Gastrocnemius medialis (tissue), 4 donors: ENCODE measurements around the gene KCNC3. TPM values are rescaled to one million over a fixed set of nuclear protein-coding genes. Genes with fewer than 3 reads are reported as not detected.

ENCODE experiments used
- ATAC-seq, 2 donors: fragments of 150-250 bp; one replicate each; pipeline ENCODE4 v1.9.1; 2016
- DNase-seq, 2 donors: peaks; one replicate each; pipeline ENCODE4 v3.0.0-alpha.2; 2019
- H3K27ac ChIP-seq, 4 donors: fragments of 200-600 bp; sonication (generic); 1 replicate in 1 of 4; 2 replicates in 3 of 4; pipeline ENCODE4 v1.5.1; 2016 to 2018; ENCODE audit warnings: mild to moderate bottlenecking in 2 of 4, moderate library complexity in 1 of 4
- H3K27me3 ChIP-seq, 3 donors: fragments of 200-600 bp; sonication (generic) in 2 of 3; 1 replicate in 1 of 3; 2 replicates in 2 of 3; pipeline versions ENCODE4 v1.5.1 to v1.6.0; 2016 to 2019; ENCODE audit warnings: mild to moderate bottlenecking in 1 of 3, moderate library complexity in 1 of 3
- H3K36me3 ChIP-seq, 2 donors: fragments of 200-600 bp; sonication (generic) in 1 of 2; one replicate each; pipeline ENCODE4 v1.5.1; 2017 to 2018
- H3K4me1 ChIP-seq, 2 donors: fragments of 200-600 bp; sonication (generic) in 1 of 2; one replicate each; pipeline ENCODE4 v1.5.1; 2016 to 2017; ENCODE audit warnings: mild to moderate bottlenecking in 2 of 2
- H3K4me3 ChIP-seq, 4 donors: fragments of 200-600 bp; sonication (generic) in 3 of 4; 1 replicate in 1 of 4; 2 replicates in 3 of 4; pipeline ENCODE4 v1.5.1; 2016 to 2019; ENCODE audit warnings: mild to moderate bottlenecking in 2 of 4
- H3K9me3 ChIP-seq, 3 donors: fragments of 200-600 bp; sonication (generic) in 2 of 3; 1 replicate in 1 of 3; 2 replicates in 2 of 3; pipeline ENCODE4 v1.5.1; 2016 to 2019
- CTCF ChIP-seq, 5 experiments: fragments of 450-650 bp in 3 of 5; fragments of 200-600 bp in 2 of 5; sonication (generic) in 2 of 5; IDR thresholded peaks in 4 of 5; conservative IDR thresholded peaks in 1 of 5; 1 replicate in 4 of 5; 2 replicates in 1 of 5; pipeline ENCODE4 v1.5.1; 2016 to 2019; ENCODE audit warnings: antibody characterized with exemption in 5 of 5, mild to moderate bottlenecking in 3 of 5, moderate library complexity in 3 of 5
- POLR2A ChIP-seq, 2 donors: fragments of 450-650 bp; IDR thresholded peaks; one replicate each; pipeline ENCODE4 v1.6.1; 2017; ENCODE audit warnings: antibody characterized with exemption in 2 of 2, mild to moderate bottlenecking in 2 of 2, moderate library complexity in 2 of 2
- in situ Hi-C, 4 donors: fragments of 200-750 bp; cut with MboI; loops; one replicate each; pipeline versions ENCODE4 v1.15.0 to v1.8.0; 2017; ENCODE audit warnings: low sequenced_read_pairs in 4 of 4
- intact Hi-C: fragments of 100-400 bp; cut with DNase I; formaldehyde crosslinking; loops from one replicate; pipeline ENCODE4 v1.15.1; 2023; ENCODE audit warnings: low total_unique reads
- total RNA-seq, 4 donors: library from RNA; depleted of rRNA; stranded (reverse); fragments of >200 nt; gene quantifications; one replicate each; pipeline versions ENCODE4 v1.1.0 to v1.2.3, GENCODE V29; 2016

Gene KCNC3
- total RNA-seq, 4 donors from 2014 or later = 0.25 to 1.4 (median 0.53) TPM

- Histone ChIP-seq H3K27me3 (peaks cover 7 to 12% (median 7%) of the 10 kb centered on the region in 3 donors), H3K4me3 (no peak overlapping the region), H3K36me3 (no peaks in the 10 kb centered on the region), H3K4me1 (peaks cover 9 to 11% of the 10 kb centered on the region in 2 donors), H3K27ac (no peak overlapping the region), H3K9me3 (no peaks in the 10 kb centered on the region)
- in situ Hi-C loops = no loop called here
- intact Hi-C loops = no loop called here
- no peak for TF ChIP-seq POLR2A (IDR thresholded peaks at IDR 0.05)
- no peak for TF ChIP-seq CTCF (IDR thresholded peaks at IDR 0.05 in 4 of 5, conservative IDR thresholded peaks at IDR 0.05 in 1 of 5)
- no peak for ATAC-seq
- no peak for DNase-seq
Measured at GRCh38 chr19:50321831-50322230, 7.3 kb downstream of the KCNC3 start.

DNA sequence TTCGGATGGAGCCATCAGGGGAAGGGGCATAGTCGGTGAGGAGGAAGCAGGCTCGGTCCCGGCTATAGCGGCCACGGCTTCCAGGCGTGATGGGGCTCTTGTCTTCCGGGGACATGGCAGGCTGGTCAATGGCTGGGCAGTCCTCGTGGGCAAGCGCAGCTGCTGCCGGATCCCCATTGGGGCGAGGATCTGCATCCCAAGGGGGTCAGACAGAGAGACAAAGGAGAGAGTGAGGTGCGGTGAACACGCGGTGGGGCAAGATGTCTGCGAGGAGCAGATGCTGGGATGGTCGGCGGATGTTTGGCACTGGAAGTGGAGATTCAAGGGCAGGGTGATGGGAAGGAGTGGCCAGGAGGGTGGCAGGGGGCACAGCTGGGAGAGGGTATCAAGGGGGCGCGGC lies 8.6 kb downstream of the KCNC3 start:
- H3K36me3 ChIP-seq = no peaks in the 10 kb centered on the region
- ATAC-seq (no peak), DNase-seq (no peak)
- H3K4me1 ChIP-seq = no peaks in the 10 kb centered on the region
- TF ChIP-seq POLR2A (IDR thresholded peaks at IDR 0.05) = no peak
- no peak for TF ChIP-seq CTCF (IDR thresholded peaks at IDR 0.05 in 4 of 5, conservative IDR thresholded peaks at IDR 0.05 in 1 of 5)
- H3K27me3 ChIP-seq = peaks cover 10 to 12% (median 11%) of the 10 kb centered on the region in 3 donors
- intact Hi-C loops (no loop called here), in situ Hi-C loops (no loop called here)
- no peak overlapping the region for H3K4me3 ChIP-seq
- no peak overlapping the region for H3K27ac ChIP-seq
- H3K9me3 ChIP-seq = no peaks in the 10 kb centered on the region

DNA sequence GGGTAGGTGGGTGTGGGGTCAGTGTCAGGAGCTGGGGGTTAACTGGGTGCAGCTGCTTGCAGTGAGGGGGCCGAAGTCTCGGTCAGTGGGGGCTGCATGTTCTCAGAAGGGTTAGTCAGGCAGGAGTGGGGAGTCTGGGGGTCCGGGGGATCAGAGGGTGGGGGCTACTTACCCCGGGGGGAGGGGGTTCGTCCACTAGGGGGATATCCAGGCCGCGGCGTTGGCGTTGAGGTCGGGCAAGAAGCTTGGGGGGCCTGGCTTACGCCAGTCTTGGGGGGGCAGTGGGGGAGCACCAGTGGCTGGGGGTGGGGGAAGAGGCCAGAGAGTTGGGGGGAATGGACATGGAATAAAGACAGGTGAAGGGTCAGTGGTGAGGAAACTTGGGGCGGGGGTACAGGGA lies 9.1 kb downstream of the KCNC3 start:
- Histone ChIP-seq H3K4me3 (no peak overlapping the region), H3K27me3 (peaks cover 13 to 16% (median 15%) of the 10 kb centered on the region in 3 donors), H3K27ac (no peak overlapping the region), H3K9me3 (no peaks in the 10 kb centered on the region), H3K4me1 (no peaks in the 10 kb centered on the region), H3K36me3 (no peaks in the 10 kb centered on the region)
- in situ Hi-C loops = no loop called here
- no peak for ATAC-seq
- intact Hi-C loops = no loop called here
- no peak for DNase-seq
- no peak for TF ChIP-seq CTCF (IDR thresholded peaks at IDR 0.05 in 4 of 5, conservative IDR thresholded peaks at IDR 0.05 in 1 of 5)
- TF ChIP-seq POLR2A (IDR thresholded peaks at IDR 0.05) = no peak

DNA sequence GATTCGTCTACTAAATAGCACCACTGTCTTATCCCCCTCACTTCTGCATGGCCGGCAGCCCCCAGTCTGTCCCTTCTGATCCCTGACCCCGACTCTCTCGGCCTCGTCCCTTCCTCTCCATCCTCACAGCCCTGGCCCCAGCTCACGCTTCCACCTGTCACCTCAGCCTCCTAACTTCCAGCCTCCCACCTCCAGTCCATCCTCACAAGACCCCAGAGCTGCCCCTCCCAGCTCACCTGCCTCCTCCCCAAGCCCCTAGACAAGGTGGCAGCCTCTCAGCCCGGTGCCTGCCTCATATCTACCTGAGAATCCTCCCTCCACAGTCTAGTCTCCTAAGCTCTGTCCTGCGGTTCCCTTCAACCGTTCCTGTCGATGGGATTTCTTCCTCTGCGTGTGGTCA lies 10.0 kb downstream of the KCNC3 start:
- no peaks in the 10 kb centered on the region for H3K36me3 ChIP-seq
- H3K9me3 ChIP-seq = no peaks in the 10 kb centered on the region
- in situ Hi-C loops (no loop called here), intact Hi-C loops (no loop called here)
- peaks cover 22 to 25% (median 24%) of the 10 kb centered on the region in 3 donors for H3K27me3 ChIP-seq
- no peak for DNase-seq
- H3K4me1 ChIP-seq = no peaks in the 10 kb centered on the region
- no peak overlapping the region for H3K4me3 ChIP-seq
- ATAC-seq = no peak
- H3K27ac ChIP-seq = no peak overlapping the region
- TF ChIP-seq CTCF (IDR thresholded peaks at IDR 0.05 in 4 of 5, conservative IDR thresholded peaks at IDR 0.05 in 1 of 5) (no peak), POLR2A (IDR thresholded peaks at IDR 0.05) (no peak)

DNA sequence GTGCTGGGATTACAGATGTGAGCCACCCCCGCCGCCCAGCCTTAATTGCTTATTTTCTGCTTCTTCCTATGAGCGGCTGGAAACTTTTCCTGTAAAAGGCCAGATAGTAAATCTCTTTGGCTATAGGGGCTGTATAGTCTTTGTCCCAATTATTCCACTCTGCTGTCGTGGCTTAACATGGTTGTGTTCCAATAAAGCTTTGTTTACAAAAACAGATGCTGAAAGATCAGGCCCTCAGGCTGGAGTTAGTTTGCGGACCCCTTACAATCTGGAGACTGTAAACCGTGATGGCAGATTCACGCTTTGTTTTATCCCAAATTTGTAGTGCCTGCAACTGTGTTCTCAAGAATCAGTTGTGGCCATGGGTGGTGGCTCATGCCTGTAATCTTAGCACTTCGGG lies 10.7 kb downstream of the KCNC3 start:
- peaks cover 26 to 32% (median 31%) of the 10 kb centered on the region in 3 donors for H3K27me3 ChIP-seq
- in situ Hi-C loops (no loop called here), intact Hi-C loops (no loop called here)
- TF ChIP-seq POLR2A (IDR thresholded peaks at IDR 0.05) = no peak
- no peak for TF ChIP-seq CTCF (IDR thresholded peaks at IDR 0.05 in 4 of 5, conservative IDR thresholded peaks at IDR 0.05 in 1 of 5)
- no peak overlapping the region for H3K27ac ChIP-seq
- H3K9me3 ChIP-seq = no peaks in the 10 kb centered on the region
- no peak for ATAC-seq
- H3K4me1 ChIP-seq = no peaks in the 10 kb centered on the region
- no peak for DNase-seq
- H3K4me3 ChIP-seq = no peak overlapping the region
- H3K36me3 ChIP-seq = no peaks in the 10 kb centered on the region
